ENCODE measurements around the gene SAP130.

The SAP130 gene

GRCh38 chr2:128026448-128027277, 1.2 kb downstream of the SAP130 start:
- no peak for DNase-seq (ENCODE audit: low read depth in 2 of 2, low spot score in 1 of 2)

DNA sequence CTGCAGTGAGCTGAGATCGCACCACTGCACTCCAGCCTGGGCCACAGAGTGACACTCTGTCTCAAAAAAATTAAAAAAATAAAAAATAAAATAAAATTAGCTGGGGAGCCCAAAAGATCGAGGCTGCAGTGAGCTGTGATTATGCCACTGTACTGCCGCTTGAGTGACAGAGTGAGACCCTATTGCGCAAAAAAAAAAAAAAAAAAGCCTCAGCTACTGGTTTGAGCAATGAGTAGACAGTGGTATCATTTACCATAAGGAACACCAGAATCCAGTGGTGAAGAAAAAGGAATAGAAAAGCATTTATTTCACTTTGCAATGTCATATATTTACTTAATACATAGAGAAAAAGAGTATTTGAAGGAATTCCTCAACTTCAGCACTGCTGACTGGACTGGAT, 3.0 kb downstream of the SAP130 start:
- DNase-seq (ENCODE audit: low read depth in 2 of 2, low spot score in 1 of 2): no peak

DNA sequence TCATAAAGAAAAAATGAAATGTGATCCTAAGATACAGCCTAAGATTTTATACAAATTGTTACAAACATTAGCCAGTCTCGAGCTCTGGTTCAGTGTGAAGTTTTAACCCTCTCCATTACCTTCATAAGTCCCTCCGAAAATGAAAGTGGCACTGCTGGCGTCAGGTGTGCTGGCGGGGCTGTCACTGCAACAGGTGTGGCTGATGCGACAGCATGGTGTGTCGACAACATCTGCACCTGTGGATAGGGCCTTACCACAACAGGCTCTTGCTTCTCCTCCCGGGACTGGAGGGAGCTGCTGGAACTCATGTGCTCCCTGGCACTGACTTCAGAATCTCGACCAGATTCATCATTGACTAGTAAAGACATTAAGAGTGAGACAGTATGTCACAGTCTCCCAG, 10.3 kb downstream of the SAP130 start:
- DNase-seq (ENCODE audit: low read depth in 2 of 2, low spot score in 1 of 2): no peak

DNA sequence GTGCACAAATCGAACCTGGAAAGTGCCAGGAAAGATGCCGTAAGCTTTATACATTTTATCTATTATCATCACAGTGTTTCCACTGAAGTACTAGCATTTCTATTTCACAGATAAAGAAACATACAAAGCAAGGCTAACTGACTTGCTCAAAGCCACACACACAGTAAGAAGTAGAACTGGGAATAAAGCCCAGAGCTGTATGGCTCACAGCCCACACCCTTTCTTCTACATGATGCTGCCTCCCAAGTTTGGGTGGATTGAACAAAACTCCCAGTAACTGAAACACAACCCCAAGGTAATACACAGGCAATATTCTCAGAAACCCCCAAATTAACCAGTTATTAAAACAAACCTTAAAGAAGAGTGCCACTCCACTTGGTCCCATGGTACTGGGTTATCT, 11.2 kb downstream of the SAP130 start:
- no peak for DNase-seq (ENCODE audit: low read depth in 2 of 2, low spot score in 1 of 2)

- DNase-seq (ENCODE audit: low read depth in 2 of 2, low spot score in 1 of 2): no peak
These were observed 15.2 kb downstream of the SAP130 start for GRCh38 chr2:128012698-128013097.

- no peak for DNase-seq (ENCODE audit: low read depth in 2 of 2, low spot score in 1 of 2)
These were observed 19.7 kb downstream of the SAP130 start for GRCh38 chr2:128008074-128008672.

- DNase-seq (ENCODE audit: low read depth in 2 of 2, low spot score in 1 of 2): no peak
These were observed 23.4 kb downstream of the SAP130 start for GRCh38 chr2:128004509-128004908.

DNA sequence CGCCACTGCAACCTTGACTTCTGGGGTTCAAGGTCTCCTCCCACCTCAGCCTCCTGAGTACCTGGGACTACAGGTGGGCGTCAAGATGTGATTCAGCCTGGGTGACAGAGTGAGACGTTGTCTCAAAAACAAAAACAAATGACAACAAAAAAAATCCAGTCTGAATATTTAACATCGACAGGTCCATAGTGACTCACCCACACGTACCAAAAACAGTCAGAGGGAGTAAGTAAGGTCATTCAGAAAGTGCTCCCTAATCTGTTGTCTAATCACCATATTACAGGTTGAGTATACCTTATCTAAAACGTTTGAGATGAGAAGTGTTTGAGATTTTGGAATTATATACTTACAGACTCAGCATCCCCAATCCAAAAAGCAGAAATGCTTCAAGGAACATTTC, 24.4 kb downstream of the SAP130 start:
- DNase-seq (ENCODE audit: low read depth in 2 of 2, low spot score in 1 of 2): no peak

GRCh38 chr2:127996160-127996559, 31.7 kb downstream of the SAP130 start:
- DNase-seq (ENCODE audit: low read depth in 2 of 2, low spot score in 1 of 2): no peak

- no peak for DNase-seq (ENCODE audit: low read depth in 2 of 2, low spot score in 1 of 2)
These were observed 32.1 kb downstream of the SAP130 start for GRCh38 chr2:127995725-127996124.

GRCh38 chr2:127993659-127994058, 34.2 kb downstream of the SAP130 start:
- no peak for DNase-seq (ENCODE audit: low read depth in 2 of 2, low spot score in 1 of 2)

DNA sequence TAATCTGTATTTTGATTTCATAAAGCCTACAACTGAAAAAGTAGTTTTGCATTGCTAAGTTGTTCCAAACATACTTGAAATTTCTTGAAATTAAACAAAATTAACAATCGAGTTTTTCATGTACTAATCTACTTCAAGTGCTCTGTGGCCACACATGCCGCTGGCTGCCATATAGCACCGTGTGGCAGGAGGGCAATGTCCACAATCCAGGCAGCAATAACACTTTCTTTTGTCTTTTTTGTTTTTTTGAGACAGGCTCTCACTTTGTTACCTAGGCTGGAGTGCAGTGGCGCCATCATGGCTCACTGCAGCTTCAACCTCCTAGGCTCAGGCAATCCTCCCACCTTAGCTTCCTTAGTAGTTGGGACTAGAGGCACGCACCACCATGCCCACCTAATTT, 36.1 kb downstream of the SAP130 start:
- DNase-seq (ENCODE audit: low read depth in 2 of 2, low spot score in 1 of 2): no peak

- no peak for DNase-seq (ENCODE audit: low read depth in 2 of 2, low spot score in 1 of 2)
These were observed 41.2 kb downstream of the SAP130 start for GRCh38 chr2:127986548-127987079.

- DNase-seq (ENCODE audit: low read depth in 2 of 2, low spot score in 1 of 2): no peak
These were observed 42.1 kb downstream of the SAP130 start for GRCh38 chr2:127985735-127986134.

DNA sequence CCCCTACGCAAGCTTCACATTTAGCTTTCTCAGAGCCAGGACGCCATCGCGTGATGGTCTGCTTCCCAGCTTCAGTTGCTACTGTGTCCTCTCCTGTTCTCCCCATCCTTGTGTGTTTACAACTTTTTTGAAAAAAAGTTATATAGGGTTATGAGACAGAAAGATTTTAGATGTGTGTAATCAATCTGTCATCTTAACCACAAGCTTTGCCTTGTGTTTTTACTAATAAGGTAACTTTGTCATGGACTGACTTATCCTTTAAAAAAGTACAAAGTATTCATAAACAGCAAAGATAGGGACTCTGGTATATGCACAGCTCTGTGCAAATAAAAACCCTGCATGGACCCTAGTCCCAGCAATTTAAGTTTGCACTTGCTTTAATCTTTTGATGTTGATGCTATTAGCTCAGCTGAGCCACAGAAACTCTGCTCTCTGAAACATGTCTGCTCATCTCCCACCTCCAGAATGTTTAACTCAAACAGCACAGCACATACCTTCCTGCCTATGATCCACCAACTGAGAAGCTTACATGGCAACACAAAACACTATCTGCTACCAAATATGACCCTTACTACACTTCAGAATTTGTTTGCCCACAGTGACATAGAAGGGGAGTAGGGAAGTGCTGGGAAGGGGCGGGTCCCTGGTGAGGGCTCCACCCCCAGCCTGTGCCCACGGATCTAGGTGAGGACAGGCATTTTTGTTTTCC, 42.7 kb downstream of the SAP130 start:
- no peak for DNase-seq (ENCODE audit: low read depth in 2 of 2, low spot score in 1 of 2)

DNA sequence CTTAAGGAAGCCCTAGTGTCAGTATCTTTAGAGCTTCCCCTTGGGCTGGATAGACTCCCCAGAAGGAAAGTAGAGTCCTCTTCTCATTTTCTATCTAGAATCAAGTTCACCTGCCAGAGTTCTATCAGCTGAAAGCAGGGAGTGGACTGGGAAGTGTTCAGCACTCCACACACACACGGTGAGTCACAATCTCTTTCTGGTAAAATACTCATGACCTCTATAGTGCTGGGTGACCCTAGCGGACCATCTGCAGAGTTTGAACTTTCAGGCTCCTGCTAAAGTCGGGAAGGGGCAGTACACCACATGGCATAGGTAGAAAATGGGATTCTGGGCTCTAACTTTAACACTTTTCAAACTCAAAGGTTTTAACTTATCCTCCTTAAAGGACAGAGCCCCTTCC, 43.3 kb downstream of the SAP130 start:
- DNase-seq (ENCODE audit: low read depth in 2 of 2, low spot score in 1 of 2): no peak

GRCh38 chr2:127969446-127969845, 58.4 kb downstream of the SAP130 start:
- DNase-seq (ENCODE audit: low read depth in 2 of 2, low spot score in 1 of 2): no peak

- DNase-seq (ENCODE audit: low read depth in 2 of 2, low spot score in 1 of 2): no peak
These were observed 59.1 kb downstream of the SAP130 start for GRCh38 chr2:127968610-127969339.

DNA sequence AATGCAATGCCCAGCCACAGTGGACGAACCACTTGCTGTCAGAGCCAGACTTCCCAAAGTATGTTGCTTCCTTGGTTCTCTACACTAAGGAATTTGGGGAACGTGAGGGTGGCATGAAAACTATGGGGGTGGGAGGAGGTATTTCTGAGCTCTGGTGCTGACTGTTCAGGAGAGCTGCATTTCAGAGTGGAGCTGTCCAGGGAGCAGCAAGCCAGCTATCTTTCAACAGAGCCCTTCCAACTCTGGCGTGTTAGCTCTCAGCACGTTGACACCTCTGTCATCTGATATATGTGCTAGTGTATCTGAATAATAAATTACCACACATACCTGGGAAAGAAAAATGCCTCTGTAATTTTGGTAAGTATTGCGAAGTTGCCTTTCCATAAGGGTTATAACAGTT, 66.1 kb downstream of the SAP130 start:
- DNase-seq (ENCODE audit: low read depth in 2 of 2, low spot score in 1 of 2): no peak

DNA sequence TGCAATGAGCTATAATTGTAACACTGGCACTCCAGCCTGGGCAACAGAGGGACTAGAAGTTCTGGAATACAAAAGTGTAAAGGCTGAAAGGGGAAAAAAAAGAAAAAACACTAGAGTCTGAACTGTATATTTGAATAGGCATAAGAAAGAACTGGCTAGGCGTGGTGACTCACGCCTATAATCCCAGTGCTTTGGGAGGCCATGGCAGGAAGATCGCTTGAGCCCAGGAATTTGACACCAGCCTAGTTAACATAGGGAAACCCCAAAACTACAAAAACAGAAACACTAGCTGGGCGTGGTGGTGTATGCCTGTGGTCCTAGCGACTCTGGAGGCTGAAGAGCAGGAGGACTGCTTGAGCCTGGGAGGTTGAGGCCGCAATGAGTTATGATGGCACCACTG, 70.6 kb downstream of the SAP130 start:
- DNase-seq (ENCODE audit: low read depth in 2 of 2, low spot score in 1 of 2): no peak

DNA sequence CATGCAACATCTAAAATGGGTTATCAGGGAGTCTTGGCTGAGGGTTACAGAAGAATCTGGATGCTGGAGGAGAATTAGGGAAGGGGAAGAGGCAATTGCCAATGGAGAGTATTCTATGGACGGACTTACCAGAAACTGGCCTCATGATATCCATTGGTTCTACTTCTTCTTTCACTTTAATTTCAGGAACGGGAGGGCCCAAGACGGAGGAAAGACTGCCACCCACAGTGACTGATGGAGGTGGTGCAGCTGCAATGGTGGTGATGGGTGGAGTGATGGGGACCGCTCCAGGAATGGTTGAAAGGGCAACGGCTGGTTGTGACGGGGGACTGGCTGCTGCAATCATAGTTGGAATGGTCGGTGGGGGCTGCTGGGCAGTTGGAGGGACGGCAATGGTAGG, 73.0 kb downstream of the SAP130 start:
- DNase-seq (ENCODE audit: low read depth in 2 of 2, low spot score in 1 of 2): no peak

Data from stimulated activated CD8-positive, alpha-beta memory T cell treated with anti-CD3 and anti-CD28 coated beads, Interleukin-4, amount 100 ng/mL, for 4 hours (primary cell).